Central memory CD8-positive, alpha-beta T cell (primary cell): ENCODE results near the gene CLASP2.
A peak's percentile ranks its signal among the peaks of the same experiment; 100 is the strongest.

Source experiments
- ATAC-seq: fragments of 150-1000 bp; cut with Tn5 transposase; replicated peaks from 2 replicates; pipeline ENCODE4 v1.10.0; 2022; ENCODE audit warnings: mild to moderate bottlenecking, moderate FRiP score, moderate number of reproducible peaks; ENCODE audit not compliant: poor library complexity, severe bottlenecking; ENCODE audit errors: extremely low read depth
- DNase-seq, 2 donors: peaks; one replicate each; pipeline ENCODE4 v3.0.0; 2021; ENCODE audit warnings: low spot score in 2 of 2
- H3K27ac Mint-ChIP-seq: one replicate; pipeline ENCODE4 v1.8.0; 2022; ENCODE audit warnings: low read depth, mild to moderate bottlenecking, moderate library complexity, mixed read lengths
- H3K27me3 Mint-ChIP-seq: one replicate; pipeline ENCODE4 v1.8.0; 2022; ENCODE audit warnings: mixed read lengths
- H3K36me3 Mint-ChIP-seq: one replicate; pipeline ENCODE4 v1.8.0; 2022; ENCODE audit warnings: mild to moderate bottlenecking, moderate library complexity, mixed read lengths; ENCODE audit not compliant: insufficient read depth
- H3K4me1 Mint-ChIP-seq: one replicate; pipeline ENCODE4 v1.8.0; 2022; ENCODE audit warnings: mixed read lengths
- H3K4me3 Mint-ChIP-seq: one replicate; pipeline ENCODE4 v1.8.0; 2022; ENCODE audit warnings: mild to moderate bottlenecking, moderate library complexity, mixed read lengths
- H3K9me3 Mint-ChIP-seq: one replicate; pipeline ENCODE4 v1.8.0; 2022; ENCODE audit warnings: mixed read lengths

Gene CLASP2

DNA sequence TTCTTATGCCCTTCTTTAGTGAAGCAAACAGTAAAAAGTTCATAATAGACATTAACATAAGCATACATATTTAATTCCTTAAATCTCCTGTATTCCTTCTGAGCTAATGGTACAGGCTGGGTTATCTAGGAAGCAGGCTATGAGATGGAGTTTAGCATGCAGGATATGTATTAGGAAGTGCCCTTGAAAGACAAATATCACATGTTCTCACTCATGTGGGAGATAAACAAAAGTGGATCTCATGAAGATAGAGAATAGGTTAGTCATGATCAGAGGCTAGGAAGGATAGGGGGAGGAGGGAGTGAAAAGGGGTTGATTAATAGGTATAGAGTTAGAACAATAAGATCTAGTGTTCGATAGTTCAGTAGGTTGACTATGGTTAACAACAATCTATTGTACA is 105.4 kb downstream of the CLASP2 start:
- Mint-ChIP-seq H3K9me3 (no peaks in the 10 kb centered on the region), H3K36me3 (peaks cover 21% of the 10 kb centered on the region), H3K27ac (no peak overlapping the region), H3K27me3 (no peaks in the 10 kb centered on the region), H3K4me3 (no peak overlapping the region), H3K4me1 (no peaks in the 10 kb centered on the region)
- ATAC-seq = no peak
- DNase-seq = no peak

DNA sequence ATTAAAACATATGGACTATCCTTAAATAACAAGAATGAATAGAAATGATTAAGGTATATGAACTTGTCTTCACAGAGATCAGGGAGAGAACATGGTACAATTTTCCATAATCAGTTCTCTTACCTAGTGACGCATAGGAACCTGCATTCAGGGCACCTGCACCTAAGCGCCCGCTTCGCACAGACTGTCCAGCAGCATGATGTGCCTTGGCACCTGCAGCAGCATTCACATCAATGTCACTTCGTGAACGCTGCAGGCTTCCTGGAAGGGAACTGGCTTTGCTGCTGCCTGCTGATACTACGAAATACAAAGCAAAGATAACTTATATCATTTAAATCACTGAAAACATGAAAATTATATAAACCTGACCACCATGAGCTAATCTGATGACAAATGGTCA is 115.2 kb downstream of the CLASP2 start:
- H3K36me3 Mint-ChIP-seq = peaks cover 50% of the 10 kb centered on the region
- no peaks in the 10 kb centered on the region for H3K4me1 Mint-ChIP-seq
- no peak overlapping the region for H3K4me3 Mint-ChIP-seq
- DNase-seq (no peak), ATAC-seq (no peak)
- H3K9me3 Mint-ChIP-seq = no peaks in the 10 kb centered on the region
- H3K27me3 Mint-ChIP-seq = no peaks in the 10 kb centered on the region
- no peak overlapping the region for H3K27ac Mint-ChIP-seq

- Mint-ChIP-seq H3K4me1 (no peaks in the 10 kb centered on the region), H3K27ac (peak overlapping the region; percentile 16), H3K9me3 (no peaks in the 10 kb centered on the region), H3K27me3 (no peaks in the 10 kb centered on the region), H3K36me3 (peaks cover 22% of the 10 kb centered on the region), H3K4me3 (no peak overlapping the region)
- DNase-seq (no peak), ATAC-seq (no peak)
These were observed 120.8 kb downstream of the CLASP2 start for GRCh38 chr3:33597257-33597689.

GRCh38 chr3:33592999-33593398 is 125.1 kb downstream of the CLASP2 start:
- H3K27ac Mint-ChIP-seq = no peak overlapping the region

DNA sequence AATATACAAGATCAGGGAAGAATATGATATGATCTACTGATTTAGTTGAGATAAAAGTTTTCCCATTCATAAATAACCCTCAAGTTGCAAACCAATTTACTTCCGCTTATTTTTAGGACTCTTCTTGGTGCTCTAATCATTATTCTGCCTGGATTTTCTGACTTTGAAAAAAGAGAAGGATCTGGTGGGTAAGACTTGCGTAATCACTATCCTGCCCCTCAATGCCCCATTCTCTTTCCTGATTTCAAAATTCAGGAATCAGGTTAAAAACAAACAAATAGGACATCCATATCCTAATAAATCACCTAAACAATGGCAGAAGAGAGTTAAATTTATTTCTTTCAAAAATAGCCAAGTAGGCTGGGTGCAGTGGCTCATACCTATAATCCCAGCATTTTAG is 127.5 kb downstream of the CLASP2 start:
- ATAC-seq (no peak), DNase-seq (no peak)
- H3K4me1 Mint-ChIP-seq = no peaks in the 10 kb centered on the region
- no peaks in the 10 kb centered on the region for H3K9me3 Mint-ChIP-seq
- H3K27me3 Mint-ChIP-seq = no peaks in the 10 kb centered on the region
- peaks cover 16% of the 10 kb centered on the region for H3K36me3 Mint-ChIP-seq
- no peak overlapping the region for H3K4me3 Mint-ChIP-seq
- H3K27ac Mint-ChIP-seq = no peak overlapping the region

More at GRCh38 chr3:33592999-33593398, 125.1 kb downstream of the CLASP2 start:
- no peaks in the 10 kb centered on the region for H3K27me3 Mint-ChIP-seq
- no peak for ATAC-seq
- no peaks in the 10 kb centered on the region for H3K4me1 Mint-ChIP-seq
- no peak overlapping the region for H3K4me3 Mint-ChIP-seq
- H3K36me3 Mint-ChIP-seq = peaks cover 14% of the 10 kb centered on the region
- H3K9me3 Mint-ChIP-seq = no peaks in the 10 kb centered on the region
- DNase-seq = no peak

DNA sequence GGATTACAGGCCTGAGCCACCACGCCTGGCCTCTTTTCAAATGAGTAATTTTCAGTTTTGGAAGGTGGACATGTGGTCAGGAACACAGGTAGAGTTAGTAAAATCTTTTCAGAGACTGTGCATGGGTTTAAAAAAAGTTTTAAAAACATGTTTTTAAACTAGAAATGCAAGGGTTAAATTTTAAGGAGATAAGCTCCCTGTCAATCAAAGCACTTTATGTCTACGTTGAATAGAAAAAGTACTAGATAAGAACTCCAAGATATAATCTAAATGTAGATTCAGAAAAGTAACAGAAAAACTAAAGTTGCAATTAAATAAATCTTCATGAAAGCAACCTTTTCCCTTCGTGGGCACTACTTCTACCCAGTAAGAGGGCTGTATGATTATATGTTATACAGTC is 131.7 kb downstream of the CLASP2 start:
- DNase-seq (no peak), ATAC-seq (no peak)
- Mint-ChIP-seq H3K36me3 (peaks cover 19% of the 10 kb centered on the region), H3K9me3 (no peaks in the 10 kb centered on the region), H3K4me3 (no peak overlapping the region), H3K4me1 (no peaks in the 10 kb centered on the region), H3K27me3 (no peaks in the 10 kb centered on the region), H3K27ac (no peak overlapping the region)

- no peak for DNase-seq
- H3K27me3 Mint-ChIP-seq = no peaks in the 10 kb centered on the region
- H3K36me3 Mint-ChIP-seq = peaks cover 12% of the 10 kb centered on the region
- H3K4me1 Mint-ChIP-seq = no peaks in the 10 kb centered on the region
- H3K4me3 Mint-ChIP-seq = no peak overlapping the region
- no peak for ATAC-seq
- no peak overlapping the region for H3K27ac Mint-ChIP-seq
- no peaks in the 10 kb centered on the region for H3K9me3 Mint-ChIP-seq
These were observed 135.8 kb downstream of the CLASP2 start for GRCh38 chr3:33582234-33582633.

- no peak overlapping the region for H3K27ac Mint-ChIP-seq
- no peaks in the 10 kb centered on the region for H3K4me1 Mint-ChIP-seq
- no peaks in the 10 kb centered on the region for H3K27me3 Mint-ChIP-seq
- no peak overlapping the region for H3K4me3 Mint-ChIP-seq
- H3K36me3 Mint-ChIP-seq = peaks cover 12% of the 10 kb centered on the region
- DNase-seq (no peak), ATAC-seq (no peak)
- H3K9me3 Mint-ChIP-seq = no peaks in the 10 kb centered on the region
These were observed 136.4 kb downstream of the CLASP2 start for GRCh38 chr3:33581666-33582065.

GRCh38 chr3:33579840-33580239 is 138.2 kb downstream of the CLASP2 start:
- no peaks in the 10 kb centered on the region for H3K4me1 Mint-ChIP-seq
- no peak overlapping the region for H3K27ac Mint-ChIP-seq
- H3K4me3 Mint-ChIP-seq = no peak overlapping the region
- ATAC-seq (no peak), DNase-seq (no peak)
- peaks cover 11% of the 10 kb centered on the region for H3K36me3 Mint-ChIP-seq
- no peaks in the 10 kb centered on the region for H3K27me3 Mint-ChIP-seq
- H3K9me3 Mint-ChIP-seq = no peaks in the 10 kb centered on the region

DNA sequence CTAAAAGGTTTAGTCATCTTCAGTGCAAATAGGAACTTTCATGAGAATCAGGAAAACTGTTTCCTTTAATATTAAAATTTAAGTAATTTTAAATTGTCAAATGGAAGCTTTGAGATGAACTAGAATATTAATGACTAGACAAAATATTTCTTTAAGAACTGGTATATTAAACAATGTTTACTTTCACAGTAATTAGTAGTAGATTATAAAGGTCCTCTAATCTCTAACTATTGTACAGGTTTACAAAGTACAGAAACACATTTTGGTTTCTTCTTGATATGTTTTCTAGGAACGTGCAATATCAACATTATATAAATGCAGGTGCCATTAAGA is 138.9 kb downstream of the CLASP2 start:
- peaks cover 8% of the 10 kb centered on the region for H3K36me3 Mint-ChIP-seq
- DNase-seq (no peak), ATAC-seq (no peak)
- no peaks in the 10 kb centered on the region for H3K9me3 Mint-ChIP-seq
- no peak overlapping the region for H3K4me3 Mint-ChIP-seq
- H3K27ac Mint-ChIP-seq = no peak overlapping the region
- H3K27me3 Mint-ChIP-seq = no peaks in the 10 kb centered on the region
- H3K4me1 Mint-ChIP-seq = no peaks in the 10 kb centered on the region

DNA sequence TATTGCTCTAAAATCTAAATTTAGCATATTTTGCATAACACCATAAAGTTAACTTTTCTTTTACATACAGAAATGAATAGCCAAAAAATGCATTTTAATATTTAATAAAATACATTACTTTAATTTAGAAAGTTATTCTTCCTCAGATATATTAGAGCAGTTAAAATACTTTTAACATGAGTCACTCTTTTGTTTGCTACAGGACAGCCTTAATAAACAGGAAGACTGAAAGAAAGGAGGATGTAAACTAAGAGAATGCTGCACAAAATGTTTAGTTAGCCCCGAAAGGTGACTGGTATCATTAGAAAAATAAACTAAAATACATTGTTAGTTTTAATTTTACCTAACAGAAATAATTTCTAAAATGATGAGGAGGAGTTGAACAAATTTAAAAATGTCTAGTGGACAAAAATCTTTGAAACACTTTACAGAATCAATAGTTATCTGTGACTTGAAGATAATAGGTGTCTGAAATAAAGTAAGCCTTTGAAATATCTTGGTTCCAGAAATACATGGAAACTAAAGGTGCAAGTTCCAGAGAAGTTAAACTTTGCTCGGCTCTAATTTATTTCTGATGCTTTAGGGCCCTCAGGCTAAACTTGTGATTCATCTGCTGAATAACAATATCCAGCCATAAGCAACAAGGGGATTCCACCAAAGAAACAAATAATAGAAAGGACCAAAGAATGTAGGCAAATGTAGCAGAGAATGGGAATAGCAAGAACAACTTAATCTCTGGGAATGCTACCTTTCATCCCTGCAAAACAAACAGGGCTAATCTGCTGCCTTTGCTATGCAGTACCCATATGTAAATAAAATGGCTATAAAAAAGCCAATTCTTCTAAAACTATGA is 139.5 kb downstream of the CLASP2 start:
- Mint-ChIP-seq H3K36me3 (peaks cover 10% of the 10 kb centered on the region), H3K4me1 (no peaks in the 10 kb centered on the region), H3K27ac (no peak overlapping the region), H3K4me3 (no peak overlapping the region), H3K9me3 (no peaks in the 10 kb centered on the region), H3K27me3 (no peaks in the 10 kb centered on the region)
- DNase-seq = no peak
- ATAC-seq = no peak

GRCh38 chr3:33577588-33577987 is 140.5 kb downstream of the CLASP2 start:
- Mint-ChIP-seq H3K4me3 (no peak overlapping the region), H3K9me3 (no peaks in the 10 kb centered on the region), H3K27ac (no peak overlapping the region), H3K27me3 (no peaks in the 10 kb centered on the region), H3K36me3 (peaks cover 12% of the 10 kb centered on the region), H3K4me1 (no peaks in the 10 kb centered on the region)
- DNase-seq = no peak
- no peak for ATAC-seq

GRCh38 chr3:33577173-33577572 is 140.9 kb downstream of the CLASP2 start:
- Mint-ChIP-seq H3K4me3 (no peak overlapping the region), H3K36me3 (peaks cover 9% of the 10 kb centered on the region), H3K27me3 (no peaks in the 10 kb centered on the region), H3K9me3 (no peaks in the 10 kb centered on the region), H3K27ac (no peak overlapping the region), H3K4me1 (no peaks in the 10 kb centered on the region)
- ATAC-seq = no peak
- DNase-seq = no peak
